Measurements from ENCODE around the gene MARCHF2.
A peak's percentile ranks its signal among the peaks of the same experiment; 100 is the strongest.

Gene MARCHF2

DNA sequence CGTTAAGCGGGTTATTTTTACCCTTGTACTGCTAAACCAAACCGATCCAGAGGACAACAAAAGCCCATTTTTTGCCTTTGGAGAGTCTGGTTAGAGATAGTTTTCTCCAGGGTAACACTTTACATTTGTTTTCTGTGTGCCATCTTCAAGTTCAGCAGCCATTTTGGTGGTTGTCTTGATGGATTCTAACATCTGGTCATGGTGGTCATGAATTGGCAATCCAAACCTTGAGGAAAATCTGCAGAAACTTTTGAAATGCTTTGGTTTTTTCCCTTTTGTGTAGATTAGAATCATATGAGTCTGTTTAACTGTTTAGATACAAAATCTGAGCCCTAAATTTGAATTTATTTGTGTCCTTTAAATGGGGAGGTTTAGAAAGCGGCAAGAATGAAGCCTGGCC is 48.3 kb downstream of the MARCHF2 start:
- TF ChIP-seq, protein P1, sequence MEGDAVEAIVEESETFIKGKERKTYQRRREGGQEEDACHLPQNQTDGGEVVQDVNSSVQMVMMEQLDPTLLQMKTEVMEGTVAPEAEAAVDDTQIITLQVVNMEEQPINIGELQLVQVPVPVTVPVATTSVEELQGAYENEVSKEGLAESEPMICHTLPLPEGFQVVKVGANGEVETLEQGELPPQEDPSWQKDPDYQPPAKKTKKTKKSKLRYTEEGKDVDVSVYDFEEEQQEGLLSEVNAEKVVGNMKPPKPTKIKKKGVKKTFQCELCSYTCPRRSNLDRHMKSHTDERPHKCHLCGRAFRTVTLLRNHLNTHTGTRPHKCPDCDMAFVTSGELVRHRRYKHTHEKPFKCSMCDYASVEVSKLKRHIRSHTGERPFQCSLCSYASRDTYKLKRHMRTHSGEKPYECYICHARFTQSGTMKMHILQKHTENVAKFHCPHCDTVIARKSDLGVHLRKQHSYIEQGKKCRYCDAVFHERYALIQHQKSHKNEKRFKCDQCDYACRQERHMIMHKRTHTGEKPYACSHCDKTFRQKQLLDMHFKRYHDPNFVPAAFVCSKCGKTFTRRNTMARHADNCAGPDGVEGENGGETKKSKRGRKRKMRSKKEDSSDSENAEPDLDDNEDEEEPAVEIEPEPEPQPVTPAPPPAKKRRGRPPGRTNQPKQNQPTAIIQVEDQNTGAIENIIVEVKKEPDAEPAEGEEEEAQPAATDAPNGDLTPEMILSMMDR (IDR thresholded peaks at IDR 0.05; ENCODE audit: low read depth, low read length), result no peak
- DNase-seq (ENCODE audit: extremely low read depth, low read depth), result no peak

DNA sequence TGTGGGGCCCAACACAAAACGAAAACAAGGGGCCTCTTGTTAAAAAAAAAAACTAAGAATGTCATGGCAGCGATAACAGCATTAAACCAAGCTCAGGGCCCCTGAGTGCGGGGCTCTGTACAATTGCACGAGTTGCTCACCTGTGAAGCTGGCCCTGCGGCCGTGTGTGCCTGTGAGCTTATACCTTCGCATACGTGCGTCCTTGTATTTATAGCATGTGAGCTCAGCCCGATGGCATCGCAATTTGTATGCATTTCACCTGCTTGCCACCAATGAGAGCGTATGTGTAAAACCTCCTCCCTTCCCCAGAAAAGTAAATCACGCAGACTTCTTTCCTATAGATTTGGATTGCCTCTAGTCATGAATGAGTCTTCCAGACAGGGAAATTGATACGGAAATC is 48.8 kb downstream of the MARCHF2 start:
- TF ChIP-seq, protein P1 (IDR thresholded peaks at IDR 0.05; ENCODE audit: low read depth, low read length), result no peak
- DNase-seq (ENCODE audit: extremely low read depth, low read depth), result no peak

DNA sequence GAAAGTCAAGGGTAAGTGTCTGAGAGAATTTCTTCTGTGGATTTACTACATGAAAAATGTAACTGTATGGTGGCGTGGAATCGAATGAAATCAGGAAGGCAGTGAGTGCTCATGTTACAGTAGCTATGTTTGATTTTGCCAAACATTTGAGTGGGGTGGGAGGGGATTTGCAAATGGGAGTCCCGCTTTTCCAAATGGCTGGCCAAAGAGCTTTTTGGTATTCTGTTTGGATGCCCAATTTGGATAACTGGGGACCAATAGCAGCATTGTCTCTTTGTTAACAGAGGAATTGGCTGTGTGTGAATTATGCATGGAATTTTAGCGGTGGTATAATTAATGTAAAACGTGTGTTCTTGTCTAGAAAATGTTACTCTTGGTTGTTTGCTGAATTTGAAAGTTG is 49.5 kb downstream of the MARCHF2 start:
- TF ChIP-seq, protein P1 (IDR thresholded peaks at IDR 0.05; ENCODE audit: low read depth, low read length), result no peak
- DNase-seq (ENCODE audit: extremely low read depth, low read depth), result no peak

DNA sequence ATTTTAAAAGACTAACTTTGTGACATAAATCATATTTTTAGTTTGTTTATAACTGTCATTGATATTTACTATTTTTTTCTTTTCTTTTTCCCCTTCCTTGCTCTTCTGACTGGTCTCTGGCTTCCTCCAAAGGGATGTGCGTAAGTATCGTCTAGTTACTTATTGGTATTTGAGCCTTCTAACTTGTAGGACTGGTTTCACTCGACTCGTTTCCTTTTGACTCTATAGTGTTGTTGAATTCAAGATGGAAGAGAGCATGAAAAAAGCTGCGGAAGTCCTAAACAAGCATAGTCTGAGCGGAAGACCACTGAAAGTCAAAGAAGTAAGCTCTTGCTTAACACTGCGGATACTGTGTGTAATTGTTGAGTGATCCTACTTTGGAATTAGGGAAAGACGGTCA is 50.3 kb downstream of the MARCHF2 start:
- TF ChIP-seq, protein P1 (IDR thresholded peaks at IDR 0.05; ENCODE audit: low read depth, low read length), result no peak
- no peak for DNase-seq (ENCODE audit: extremely low read depth, low read depth)

DNA sequence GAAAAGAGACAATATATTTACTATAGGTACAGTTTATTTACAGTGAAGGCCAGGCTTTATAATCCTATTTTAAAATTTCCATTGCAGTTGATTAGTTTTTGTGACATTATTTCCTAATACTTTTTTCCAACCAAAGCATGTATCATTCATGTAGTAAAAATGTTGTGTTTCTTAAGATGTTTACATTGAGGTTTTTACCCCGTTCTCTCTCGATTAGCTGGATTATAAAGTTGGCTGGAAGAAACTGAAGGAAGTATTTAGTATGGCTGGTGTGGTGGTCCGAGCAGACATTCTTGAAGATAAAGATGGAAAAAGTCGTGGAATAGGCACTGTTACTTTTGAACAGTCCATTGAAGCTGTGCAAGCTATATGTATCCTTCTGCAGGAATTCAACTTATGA is 52.9 kb downstream of the MARCHF2 start:
- peak; percentile 31 for DNase-seq (ENCODE audit: extremely low read depth, low read depth)
- TF ChIP-seq, protein P1 (IDR thresholded peaks at IDR 0.05; ENCODE audit: low read depth, low read length), result no peak

DNA sequence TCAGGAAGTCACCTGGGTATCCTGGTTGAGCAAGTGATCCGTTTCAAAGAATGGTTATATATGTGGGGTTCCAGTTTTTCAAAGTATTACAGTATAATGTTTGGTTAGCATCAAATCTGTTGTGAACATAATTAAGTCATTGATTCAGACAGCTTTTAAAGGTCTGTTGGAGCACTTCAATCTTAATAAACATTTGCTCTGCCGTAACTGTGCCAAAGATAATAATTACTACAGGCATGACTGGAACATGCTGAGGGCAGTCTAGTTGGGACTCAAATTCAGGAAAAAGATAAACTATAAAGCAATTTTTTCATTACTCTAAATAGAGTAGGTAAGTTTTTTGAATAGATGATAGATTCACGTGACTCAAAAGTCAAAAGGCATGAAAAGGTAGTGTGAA is 55.0 kb downstream of the MARCHF2 start:
- no peak for DNase-seq (ENCODE audit: extremely low read depth, low read depth)
- TF ChIP-seq, protein P1 (IDR thresholded peaks at IDR 0.05; ENCODE audit: low read depth, low read length), result no peak

DNA sequence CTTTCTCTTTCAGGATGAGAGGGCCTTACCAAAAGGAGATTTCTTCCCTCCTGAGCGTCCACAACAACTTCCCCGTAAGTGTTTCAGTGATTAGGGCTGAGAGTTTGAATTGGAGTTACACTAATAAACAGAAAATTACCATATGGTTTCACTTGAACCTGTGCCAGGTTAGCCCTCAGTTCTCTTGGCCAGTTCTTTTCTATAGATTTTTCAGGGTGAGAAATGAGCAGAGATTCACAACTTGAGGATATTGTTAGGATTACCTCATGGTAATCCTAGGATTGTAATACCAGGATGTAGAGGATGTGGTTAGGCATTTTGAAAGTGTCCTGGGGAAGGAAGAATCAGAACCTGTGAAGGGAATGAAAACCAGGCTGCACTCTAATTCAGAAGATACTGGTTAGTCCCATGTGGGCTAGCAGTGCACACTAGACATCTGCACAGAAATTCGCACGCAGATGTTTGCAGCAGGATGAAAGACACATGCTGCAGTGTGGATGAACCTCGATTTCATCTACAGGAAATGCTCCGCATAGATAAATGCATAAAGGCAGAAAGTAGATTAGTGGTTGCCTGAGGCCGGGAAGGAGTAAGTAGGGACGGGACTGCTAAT is 55.8 kb downstream of the MARCHF2 start:
- DNase-seq (ENCODE audit: extremely low read depth, low read depth), result peak; percentile 49
- TF ChIP-seq, protein P1 (IDR thresholded peaks at IDR 0.05; ENCODE audit: low read depth, low read length), result no peak

Data from AG09319 (cell line).